ENCODE data around the gene DIP2C.
"Not testable (repeated sequence)": the region's sequence is repeated elsewhere in the genome, so short reads cannot be mapped to it uniquely, and the experiment has no call there.

Gene DIP2C

DNA sequence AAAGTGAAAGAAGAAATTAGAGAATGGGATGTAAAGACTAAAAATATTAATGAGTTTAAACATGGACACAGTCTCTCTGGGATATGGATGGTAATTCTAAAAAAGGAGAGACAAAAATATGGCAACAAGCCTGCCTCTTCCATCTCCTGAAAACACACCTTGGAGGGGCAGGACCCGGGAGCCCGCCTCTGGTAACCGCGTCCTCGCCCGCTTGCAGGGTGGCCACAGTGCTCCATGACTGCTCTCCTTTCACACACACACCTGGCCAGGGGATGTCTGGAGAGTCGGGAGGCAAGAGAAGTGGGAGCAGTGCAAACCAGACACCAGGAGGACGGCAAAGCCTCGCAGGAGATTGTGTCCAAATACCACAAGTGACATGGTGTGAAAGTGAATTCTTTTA, 387.9 kb downstream of the DIP2C start:
- no peak overlapping the region for H3K27ac ChIP-seq (ENCODE audit: low read length)
- no peaks in the 10 kb centered on the region for H3K27me3 ChIP-seq (ENCODE audit: insufficient read depth, low read length, poor library complexity)
- H3K4me3 ChIP-seq (ENCODE audit: low read depth in 1 of 2, low read length in 2 of 2) = no peak overlapping the region
- no peaks in the 10 kb centered on the region for H3K36me3 ChIP-seq (ENCODE audit: insufficient read depth, low read length)
- H3K9ac ChIP-seq (ENCODE audit: low read depth, low read length) = no peak overlapping the region
- H3K4me2 ChIP-seq (ENCODE audit: insufficient read depth, low read length) = no peak overlapping the region
- no peaks in the 10 kb centered on the region for H3K9me3 ChIP-seq (ENCODE audit: insufficient read depth, low read length, severe bottlenecking)
- ATAC-seq (ENCODE audit: insufficient read depth, low read depth) (no peak), DNase-seq (no peak)
- no peaks in the 10 kb centered on the region for H4K20me1 ChIP-seq (ENCODE audit: insufficient read depth, low read length)
- H3K79me2 ChIP-seq (ENCODE audit: insufficient read depth, low read length) = no peaks in the 10 kb centered on the region
- H2AFZ ChIP-seq (ENCODE audit: low read depth, low read length) = no peak overlapping the region
- H3K4me1 ChIP-seq (ENCODE audit: insufficient read depth, low read length) = peaks cover 11% of the 10 kb centered on the region
- TF ChIP-seq, protein P1, sequence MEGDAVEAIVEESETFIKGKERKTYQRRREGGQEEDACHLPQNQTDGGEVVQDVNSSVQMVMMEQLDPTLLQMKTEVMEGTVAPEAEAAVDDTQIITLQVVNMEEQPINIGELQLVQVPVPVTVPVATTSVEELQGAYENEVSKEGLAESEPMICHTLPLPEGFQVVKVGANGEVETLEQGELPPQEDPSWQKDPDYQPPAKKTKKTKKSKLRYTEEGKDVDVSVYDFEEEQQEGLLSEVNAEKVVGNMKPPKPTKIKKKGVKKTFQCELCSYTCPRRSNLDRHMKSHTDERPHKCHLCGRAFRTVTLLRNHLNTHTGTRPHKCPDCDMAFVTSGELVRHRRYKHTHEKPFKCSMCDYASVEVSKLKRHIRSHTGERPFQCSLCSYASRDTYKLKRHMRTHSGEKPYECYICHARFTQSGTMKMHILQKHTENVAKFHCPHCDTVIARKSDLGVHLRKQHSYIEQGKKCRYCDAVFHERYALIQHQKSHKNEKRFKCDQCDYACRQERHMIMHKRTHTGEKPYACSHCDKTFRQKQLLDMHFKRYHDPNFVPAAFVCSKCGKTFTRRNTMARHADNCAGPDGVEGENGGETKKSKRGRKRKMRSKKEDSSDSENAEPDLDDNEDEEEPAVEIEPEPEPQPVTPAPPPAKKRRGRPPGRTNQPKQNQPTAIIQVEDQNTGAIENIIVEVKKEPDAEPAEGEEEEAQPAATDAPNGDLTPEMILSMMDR (IDR thresholded peaks at IDR 0.05; ENCODE audit: borderline replicate concordance, extremely low read depth, low read length, poor library complexity, severe bottlenecking) = no peak
- no peak for TF ChIP-seq EZH2 (IDR thresholded peaks at IDR 0.05; ENCODE audit: borderline replicate concordance, low read depth, low read length, severe bottlenecking)

DNA sequence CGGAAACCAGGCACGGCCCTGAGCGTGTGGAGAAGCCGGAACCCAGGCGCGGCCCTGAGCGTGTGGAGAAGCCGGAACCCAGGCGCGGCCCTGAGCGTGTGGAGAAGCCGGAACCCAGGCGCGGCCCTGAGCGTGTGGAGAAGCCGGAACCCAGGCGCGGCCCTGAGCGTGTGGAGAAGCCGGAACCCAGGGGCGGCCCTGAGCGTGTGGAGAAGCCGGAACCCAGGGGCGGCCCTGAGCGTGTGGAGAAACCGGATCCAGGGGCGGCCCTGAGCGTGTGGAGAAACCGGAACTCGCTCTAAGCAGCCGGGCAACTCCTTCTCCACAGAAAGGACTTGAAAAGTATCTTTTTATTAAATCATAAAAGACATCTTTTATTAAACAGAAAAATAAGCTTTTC, 388.9 kb downstream of the DIP2C start:
- not testable (repeated sequence) for H3K4me2 ChIP-seq (ENCODE audit: insufficient read depth, low read length); H3K36me3 ChIP-seq (ENCODE audit: insufficient read depth, low read length); H3K27me3 ChIP-seq (ENCODE audit: insufficient read depth, low read length, poor library complexity); H3K4me1 ChIP-seq (ENCODE audit: insufficient read depth, low read length); H4K20me1 ChIP-seq (ENCODE audit: insufficient read depth, low read length); H3K27ac ChIP-seq (ENCODE audit: low read length); H3K79me2 ChIP-seq (ENCODE audit: insufficient read depth, low read length); ATAC-seq (ENCODE audit: insufficient read depth, low read depth); DNase-seq; H2AFZ ChIP-seq (ENCODE audit: low read depth, low read length); H3K9me3 ChIP-seq (ENCODE audit: insufficient read depth, low read length, severe bottlenecking); H3K9ac ChIP-seq (ENCODE audit: low read depth, low read length); H3K4me3 ChIP-seq (ENCODE audit: low read depth in 1 of 2, low read length in 2 of 2)

DNA sequence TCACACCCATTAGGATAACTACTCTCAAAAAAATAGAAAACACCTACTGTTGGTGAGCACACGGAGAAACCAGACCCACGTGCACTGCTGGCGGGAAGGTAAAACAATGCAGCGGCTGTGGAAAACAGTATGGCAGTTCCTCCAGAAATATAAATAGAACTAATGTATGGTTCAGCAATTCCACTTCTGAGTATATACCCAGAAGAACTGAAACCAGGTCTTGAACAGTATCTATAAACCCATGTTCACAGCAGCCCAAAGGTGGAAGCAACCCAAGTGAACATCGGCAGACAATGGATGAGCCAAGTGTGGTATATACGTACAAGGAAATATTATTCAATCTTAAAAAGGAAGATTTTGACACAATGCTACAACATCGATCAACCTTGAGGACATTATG, 389.5 kb downstream of the DIP2C start:
- H3K27me3 ChIP-seq (ENCODE audit: insufficient read depth, low read length, poor library complexity) = no peaks in the 10 kb centered on the region
- ATAC-seq (ENCODE audit: insufficient read depth, low read depth) (no peak), DNase-seq (no peak)
- no peak overlapping the region for H3K27ac ChIP-seq (ENCODE audit: low read length)
- H2AFZ ChIP-seq (ENCODE audit: low read depth, low read length) = no peak overlapping the region
- no peaks in the 10 kb centered on the region for H3K36me3 ChIP-seq (ENCODE audit: insufficient read depth, low read length)
- H3K9ac ChIP-seq (ENCODE audit: low read depth, low read length) = no peak overlapping the region
- no peaks in the 10 kb centered on the region for H3K9me3 ChIP-seq (ENCODE audit: insufficient read depth, low read length, severe bottlenecking)
- H4K20me1 ChIP-seq (ENCODE audit: insufficient read depth, low read length) = no peaks in the 10 kb centered on the region
- TF ChIP-seq, protein P1 (IDR thresholded peaks at IDR 0.05; ENCODE audit: borderline replicate concordance, extremely low read depth, low read length, poor library complexity, severe bottlenecking) = no peak
- no peak for TF ChIP-seq EZH2 (IDR thresholded peaks at IDR 0.05; ENCODE audit: borderline replicate concordance, low read depth, low read length, severe bottlenecking)
- no peaks in the 10 kb centered on the region for H3K4me1 ChIP-seq (ENCODE audit: insufficient read depth, low read length)
- no peaks in the 10 kb centered on the region for H3K79me2 ChIP-seq (ENCODE audit: insufficient read depth, low read length)
- no peak overlapping the region for H3K4me3 ChIP-seq (ENCODE audit: low read depth in 1 of 2, low read length in 2 of 2)
- H3K4me2 ChIP-seq (ENCODE audit: insufficient read depth, low read length) = no peak overlapping the region

DNA sequence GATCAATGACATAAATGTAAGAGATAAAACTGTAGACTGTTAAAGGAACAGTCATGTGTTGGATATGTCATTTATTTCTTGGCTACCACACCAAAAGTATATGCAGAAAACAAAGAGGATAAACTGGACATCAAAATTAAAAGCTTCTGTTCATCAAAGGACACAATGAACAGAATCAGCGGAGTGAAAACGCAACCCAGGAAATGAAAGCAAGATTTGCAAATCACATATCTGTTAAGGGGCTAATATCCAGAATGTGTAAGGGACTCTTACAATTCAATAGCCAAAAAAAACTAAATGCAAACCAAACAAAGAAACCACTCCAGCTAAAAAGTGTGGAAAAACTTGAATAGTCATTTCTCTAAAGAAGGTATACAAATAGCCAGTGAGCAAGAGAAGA, 390.0 kb downstream of the DIP2C start:
- H3K4me2 ChIP-seq (ENCODE audit: insufficient read depth, low read length) = no peak overlapping the region
- H3K9me3 ChIP-seq (ENCODE audit: insufficient read depth, low read length, severe bottlenecking) = no peaks in the 10 kb centered on the region
- no peak overlapping the region for H3K27ac ChIP-seq (ENCODE audit: low read length)

More for the DNA sequence above, 390.0 kb downstream of the DIP2C start:
- H3K9ac ChIP-seq (ENCODE audit: low read depth, low read length) = no peak overlapping the region
- TF ChIP-seq, protein P1 (IDR thresholded peaks at IDR 0.05; ENCODE audit: borderline replicate concordance, extremely low read depth, low read length, poor library complexity, severe bottlenecking) = no peak
- no peak for TF ChIP-seq EZH2 (IDR thresholded peaks at IDR 0.05; ENCODE audit: borderline replicate concordance, low read depth, low read length, severe bottlenecking)
- H3K79me2 ChIP-seq (ENCODE audit: insufficient read depth, low read length) = no peaks in the 10 kb centered on the region
- no peak for DNase-seq
- H4K20me1 ChIP-seq (ENCODE audit: insufficient read depth, low read length) = no peaks in the 10 kb centered on the region
- H2AFZ ChIP-seq (ENCODE audit: low read depth, low read length) = no peak overlapping the region
- no peaks in the 10 kb centered on the region for H3K36me3 ChIP-seq (ENCODE audit: insufficient read depth, low read length)
- H3K27me3 ChIP-seq (ENCODE audit: insufficient read depth, low read length, poor library complexity) = no peaks in the 10 kb centered on the region
- no peak for ATAC-seq (ENCODE audit: insufficient read depth, low read depth)
- no peak overlapping the region for H3K4me3 ChIP-seq (ENCODE audit: low read depth in 1 of 2, low read length in 2 of 2)
- no peaks in the 10 kb centered on the region for H3K4me1 ChIP-seq (ENCODE audit: insufficient read depth, low read length)

Measured in DND-41 (cell line).